Mesothelial cell of epicardium (in vitro differentiated cells): ENCODE measurements around the gene NGEF. TPM values are rescaled to one million over a fixed set of nuclear protein-coding genes. Genes with fewer than 3 reads are reported as not detected.

Experiments
- DNase-seq, 2 experiments: peaks; one replicate each; pipeline ENCODE4 v3.0.0; 2021; ENCODE audit warnings: low spot score in 2 of 2; ENCODE audit not compliant: unreplicated experiment in 2 of 2
- H3K27ac Mint-ChIP-seq: 2 replicates; pipeline ENCODE4 v1.8.0; 2021; ENCODE audit warnings: mixed read lengths
- H3K27me3 Mint-ChIP-seq: 2 replicates; pipeline ENCODE4 v1.8.0; 2021; ENCODE audit warnings: low read depth, mixed read lengths
- H3K36me3 Mint-ChIP-seq: 2 replicates; pipeline ENCODE4 v1.8.0; 2021; ENCODE audit warnings: mixed read lengths
- H3K4me1 Mint-ChIP-seq: 2 replicates; pipeline ENCODE4 v1.8.0; 2021; ENCODE audit warnings: mixed read lengths
- H3K4me3 Mint-ChIP-seq: 2 replicates; pipeline ENCODE4 v1.8.0; 2021; ENCODE audit warnings: mild to moderate bottlenecking, moderate library complexity, mixed read lengths
- H3K9me3 Mint-ChIP-seq: 2 replicates; pipeline ENCODE4 v1.8.0; 2021; ENCODE audit warnings: mixed read lengths
- total RNA-seq: library from RNA; stranded (reverse); gene quantifications from 3 replicates; pipeline ENCODE4 v1.2.1, GENCODE V29; 2021
- TF ChIP-seq, protein P1 (sequence below): fragments of 200-600 bp; sonication (generic); IDR thresholded peaks from one replicate; pipeline ENCODE4 v1.5.0; 2021; ENCODE audit warnings: antibody characterized with exemption; ENCODE audit not compliant: unreplicated experiment

Gene NGEF
- total RNA-seq, 1 donor from 2014 or later, result 0.51 TPM

DNA sequence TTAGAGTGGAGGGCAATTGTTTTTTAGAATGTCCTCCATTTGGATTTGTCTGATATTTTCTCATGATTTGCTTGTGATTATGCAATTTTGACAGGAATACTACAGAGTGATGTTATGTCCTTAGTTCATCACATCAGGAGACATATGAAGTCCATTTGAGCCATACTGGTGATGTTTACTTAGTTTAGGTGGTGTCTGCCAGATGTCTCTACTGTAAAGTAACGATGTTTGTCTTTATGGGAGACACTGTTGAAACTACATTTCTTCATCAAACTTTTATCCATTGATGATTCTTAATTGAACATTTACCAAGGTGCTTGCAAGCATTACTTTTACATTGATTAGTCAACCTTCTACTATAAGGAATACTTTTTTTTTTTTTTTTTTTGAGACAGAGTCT is 147.9 kb downstream of the NGEF start:
- H3K36me3 Mint-ChIP-seq, result peaks cover 15% of the 10 kb centered on the region
- H3K27ac Mint-ChIP-seq, result no peak overlapping the region

DNA sequence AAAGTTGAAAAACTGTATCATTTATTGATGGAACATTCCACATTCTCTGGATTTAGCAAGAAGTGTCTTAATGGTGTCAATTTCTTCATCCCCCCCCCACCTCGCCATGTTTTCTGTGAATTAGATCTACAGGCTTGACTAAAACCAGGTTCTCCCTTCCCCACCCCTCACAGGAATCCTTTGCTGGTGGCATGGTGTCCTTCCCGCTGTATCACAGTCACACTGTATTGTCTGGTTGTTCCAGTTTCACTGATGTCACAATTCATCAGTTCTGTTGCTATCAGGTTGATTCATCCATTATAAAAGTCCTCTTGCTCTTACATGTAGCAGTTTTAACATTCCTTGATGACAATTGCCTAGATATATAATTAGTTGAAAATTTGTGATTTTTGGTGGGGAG is 149.1 kb downstream of the NGEF start:
- H3K27ac Mint-ChIP-seq, result no peak overlapping the region
- peaks cover 22% of the 10 kb centered on the region for H3K36me3 Mint-ChIP-seq
- no peaks in the 10 kb centered on the region for H3K4me1 Mint-ChIP-seq
- TF ChIP-seq, protein P1, sequence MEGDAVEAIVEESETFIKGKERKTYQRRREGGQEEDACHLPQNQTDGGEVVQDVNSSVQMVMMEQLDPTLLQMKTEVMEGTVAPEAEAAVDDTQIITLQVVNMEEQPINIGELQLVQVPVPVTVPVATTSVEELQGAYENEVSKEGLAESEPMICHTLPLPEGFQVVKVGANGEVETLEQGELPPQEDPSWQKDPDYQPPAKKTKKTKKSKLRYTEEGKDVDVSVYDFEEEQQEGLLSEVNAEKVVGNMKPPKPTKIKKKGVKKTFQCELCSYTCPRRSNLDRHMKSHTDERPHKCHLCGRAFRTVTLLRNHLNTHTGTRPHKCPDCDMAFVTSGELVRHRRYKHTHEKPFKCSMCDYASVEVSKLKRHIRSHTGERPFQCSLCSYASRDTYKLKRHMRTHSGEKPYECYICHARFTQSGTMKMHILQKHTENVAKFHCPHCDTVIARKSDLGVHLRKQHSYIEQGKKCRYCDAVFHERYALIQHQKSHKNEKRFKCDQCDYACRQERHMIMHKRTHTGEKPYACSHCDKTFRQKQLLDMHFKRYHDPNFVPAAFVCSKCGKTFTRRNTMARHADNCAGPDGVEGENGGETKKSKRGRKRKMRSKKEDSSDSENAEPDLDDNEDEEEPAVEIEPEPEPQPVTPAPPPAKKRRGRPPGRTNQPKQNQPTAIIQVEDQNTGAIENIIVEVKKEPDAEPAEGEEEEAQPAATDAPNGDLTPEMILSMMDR, result no peak
- H3K9me3 Mint-ChIP-seq, result no peaks in the 10 kb centered on the region
- no peak for DNase-seq
- H3K4me3 Mint-ChIP-seq, result no peak overlapping the region
- H3K27me3 Mint-ChIP-seq, result no peaks in the 10 kb centered on the region

More for the DNA sequence above, 147.9 kb downstream of the NGEF start:
- Mint-ChIP-seq H3K4me3 (no peak overlapping the region), H3K9me3 (no peaks in the 10 kb centered on the region), H3K27me3 (no peaks in the 10 kb centered on the region), H3K4me1 (no peaks in the 10 kb centered on the region)
- TF ChIP-seq, protein P1, result no peak
- no peak for DNase-seq

DNA sequence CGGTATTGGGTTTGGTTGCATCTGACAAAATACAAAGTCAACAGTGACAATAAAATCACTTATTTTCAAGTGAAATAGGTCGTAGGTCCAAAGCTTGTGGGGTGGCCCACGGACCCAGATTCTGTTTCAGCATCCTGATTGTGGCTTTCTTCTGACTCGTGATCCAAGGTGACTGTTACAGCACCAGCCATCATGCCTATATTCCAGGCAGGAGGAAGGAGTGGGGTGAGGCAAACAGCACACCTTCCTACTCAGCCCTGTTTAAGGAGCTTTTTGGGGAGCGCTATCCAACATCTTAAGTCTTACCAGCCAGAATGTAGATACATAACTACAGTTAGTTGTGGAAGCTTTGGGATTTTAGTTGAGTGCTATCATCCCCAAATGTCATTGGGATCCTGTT is 151.7 kb downstream of the NGEF start:
- Mint-ChIP-seq H3K36me3 (peaks cover 39% of the 10 kb centered on the region), H3K4me3 (no peak overlapping the region), H3K27ac (no peak overlapping the region), H3K9me3 (no peaks in the 10 kb centered on the region), H3K4me1 (no peaks in the 10 kb centered on the region), H3K27me3 (no peaks in the 10 kb centered on the region)
- TF ChIP-seq, protein P1, result no peak
- DNase-seq, result no peak

DNA sequence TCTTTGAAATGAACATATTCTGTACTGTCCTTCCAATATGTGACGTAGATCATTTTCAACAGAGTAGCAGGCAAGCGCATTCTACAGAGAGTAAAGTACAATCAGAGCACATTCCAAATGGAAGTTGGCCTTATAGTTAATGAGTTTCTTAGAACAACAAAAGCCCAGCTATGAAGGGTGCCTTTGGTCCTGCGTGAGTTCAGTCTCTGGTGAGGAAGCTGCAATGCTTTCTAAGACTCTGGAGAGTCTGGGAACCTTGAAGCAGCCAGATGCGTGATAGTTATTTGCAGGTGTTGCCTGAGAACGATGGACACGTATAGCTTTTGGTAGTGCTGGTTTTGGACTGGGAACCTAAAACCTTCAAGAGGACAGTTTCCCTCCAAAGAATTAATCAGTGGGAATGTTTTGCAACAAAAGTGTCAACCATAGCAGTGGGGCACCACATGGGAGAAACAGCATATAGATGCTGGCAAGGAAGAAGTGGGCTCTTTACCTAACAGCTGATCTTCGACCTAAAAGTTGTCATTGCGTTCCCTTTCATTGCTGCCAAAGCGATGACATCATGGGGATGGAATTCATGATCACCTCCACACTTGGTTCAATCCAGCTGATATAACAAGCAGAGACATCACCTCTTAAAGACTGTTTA is 152.3 kb downstream of the NGEF start:
- no peak for DNase-seq
- no peaks in the 10 kb centered on the region for H3K9me3 Mint-ChIP-seq
- no peak overlapping the region for H3K4me3 Mint-ChIP-seq
- TF ChIP-seq, protein P1, result no peak
- H3K27me3 Mint-ChIP-seq, result no peaks in the 10 kb centered on the region
- no peaks in the 10 kb centered on the region for H3K4me1 Mint-ChIP-seq
- no peak overlapping the region for H3K27ac Mint-ChIP-seq
- peaks cover 39% of the 10 kb centered on the region for H3K36me3 Mint-ChIP-seq

DNA sequence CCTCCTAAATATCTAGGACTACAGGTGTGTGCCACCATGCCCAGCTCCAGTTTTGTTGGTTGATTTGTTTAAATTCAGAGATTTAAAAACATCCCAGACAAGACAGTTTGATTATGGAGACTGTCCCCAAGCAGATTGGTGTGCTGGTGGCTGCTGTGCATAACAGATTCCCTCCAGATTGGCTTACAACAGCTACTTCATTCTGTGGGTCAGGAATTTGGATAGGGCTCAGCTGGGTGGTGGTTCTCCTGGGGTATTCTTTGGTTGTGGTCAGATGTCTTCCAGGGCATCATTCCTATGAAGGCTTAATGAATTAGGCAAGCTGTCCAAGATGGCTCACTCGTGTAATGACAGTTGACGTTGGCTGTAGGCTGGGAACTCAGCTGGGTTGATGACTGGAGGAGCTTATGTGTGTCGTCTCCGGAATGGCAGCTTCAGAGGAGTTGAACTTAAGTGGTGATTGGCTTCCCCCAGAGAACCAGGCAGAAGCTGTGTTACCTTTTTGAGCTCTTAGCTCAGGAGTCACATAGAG is 153.6 kb downstream of the NGEF start:
- H3K36me3 Mint-ChIP-seq, result peaks cover 39% of the 10 kb centered on the region

More for the DNA sequence above, 153.6 kb downstream of the NGEF start:
- Mint-ChIP-seq H3K4me3 (no peak overlapping the region), H3K4me1 (no peaks in the 10 kb centered on the region), H3K27ac (no peak overlapping the region), H3K27me3 (no peaks in the 10 kb centered on the region), H3K9me3 (no peaks in the 10 kb centered on the region)
- DNase-seq, result no peak
- TF ChIP-seq, protein P1, result no peak
